PFSK-1 (cell line): Measurements from ENCODE around the gene CYP27C1.

ENCODE experiments used
- FOXP2 ChIP-seq: optimal IDR thresholded peaks from 2 replicates; pipeline ENCODE3; 2011; ENCODE audit warnings: borderline replicate concordance, control low read depth, inconsistent platforms; ENCODE audit not compliant: insufficient read depth; ENCODE audit errors: extremely low read length, extremely low read depth
- POLR2AphosphoS5 ChIP-seq: IDR thresholded peaks from 2 replicates; pipeline ENCODE4 v1.6.1; 2012; ENCODE audit warnings: low read depth, mild to moderate bottlenecking, control low read depth, low read length, moderate library complexity
- REST ChIP-seq, 2 experiments: IDR thresholded peaks; 2 replicates each; pipeline versions ENCODE4 v1.6.1 to v1.8.0; 2011 to 2012; ENCODE audit warnings: low read depth in 2 of 2, low read length in 2 of 2, control low read depth in 1 of 2, inconsistent platforms in 1 of 2, mild to moderate bottlenecking in 1 of 2, moderate library complexity in 1 of 2; ENCODE audit not compliant: insufficient read depth in 1 of 2
- SIN3A ChIP-seq: IDR thresholded peaks from 2 replicates; pipeline ENCODE4 v1.6.1; 2012; ENCODE audit warnings: mild to moderate bottlenecking, low read length, moderate library complexity, borderline replicate concordance; ENCODE audit not compliant: insufficient read depth
- TAF1 ChIP-seq: IDR thresholded peaks from 2 replicates; pipeline ENCODE4 v1.6.1; 2012; ENCODE audit warnings: low read length, control low read depth, borderline replicate concordance; ENCODE audit not compliant: insufficient read depth

Gene CYP27C1

GRCh38 chr2:127173057-127173456 lies 47.0 kb downstream of the CYP27C1 start:
- no peak for TF ChIP-seq REST (IDR thresholded peaks at IDR 0.05; ENCODE audit: insufficient read depth in 1 of 2, low read depth in 2 of 2, low read length in 2 of 2)
- no peak for TF ChIP-seq SIN3A
- no peak for TF ChIP-seq POLR2AphosphoS5
- no peak for TF ChIP-seq FOXP2
- no peak for TF ChIP-seq TAF1

- no peak for TF ChIP-seq TAF1
- no peak for TF ChIP-seq SIN3A
- no peak for TF ChIP-seq FOXP2
These were observed 47.8 kb downstream of the CYP27C1 start for GRCh38 chr2:127172306-127172705.

GRCh38 chr2:127170452-127171197 lies 49.5 kb downstream of the CYP27C1 start:
- TF ChIP-seq FOXP2 = no peak
- no peak for TF ChIP-seq SIN3A
- no peak for TF ChIP-seq POLR2AphosphoS5

- TF ChIP-seq FOXP2 (no peak), TAF1 (no peak), POLR2AphosphoS5 (no peak), SIN3A (no peak), REST (IDR thresholded peaks at IDR 0.05; ENCODE audit: insufficient read depth in 1 of 2, low read depth in 2 of 2, low read length in 2 of 2) (no peak)
These were observed 50.1 kb downstream of the CYP27C1 start for GRCh38 chr2:127170021-127170420.

GRCh38 chr2:127169066-127169660 lies 50.9 kb downstream of the CYP27C1 start:
- no peak for TF ChIP-seq FOXP2

- TF ChIP-seq REST (IDR thresholded peaks at IDR 0.05; ENCODE audit: insufficient read depth in 1 of 2, low read depth in 2 of 2, low read length in 2 of 2) (no peak), TAF1 (no peak), FOXP2 (no peak), POLR2AphosphoS5 (no peak), SIN3A (no peak)
These were observed 53.8 kb downstream of the CYP27C1 start for GRCh38 chr2:127166231-127166860.
